ENCODE measurements around the gene RAD51B. TPM values are rescaled to one million over a fixed set of nuclear protein-coding genes. Genes with fewer than 3 reads are reported as not detected.
A peak's percentile ranks its signal among the peaks of the same experiment; 100 is the strongest.

RAD51B gene
- total and polyA plus RNA-seq, 9 donors = 21.6 to 70.1 (median 35.1) TPM

DNA sequence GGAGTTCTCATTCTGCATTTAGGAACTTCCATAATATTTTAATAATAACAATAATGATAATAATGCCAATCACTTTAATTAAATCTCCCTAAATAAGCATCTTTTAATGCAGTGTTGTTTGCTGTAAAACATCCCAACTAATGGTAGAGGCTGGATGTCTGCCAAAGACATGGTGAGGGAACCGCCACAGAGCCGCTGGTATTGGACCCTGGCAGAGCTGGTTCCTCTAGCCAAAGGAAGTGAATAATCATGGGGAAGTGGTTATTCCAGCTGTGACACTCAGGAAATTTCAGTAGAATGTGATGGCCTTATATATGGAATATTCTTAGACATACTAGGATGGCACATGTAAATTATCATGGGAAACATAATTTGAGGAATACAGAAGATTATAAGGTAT is 490.0 kb downstream of the RAD51B start:
- WGBS, 3 donors = 89 to 92% (median 91%) methylated on average over 2 of the region's 2 CpGs
- TF ChIP-seq EP300 (IDR thresholded peaks at IDR 0.05) = no peak
- TF ChIP-seq CTCF (IDR thresholded peaks at IDR 0.05) = no peak
- no peak for TF ChIP-seq POLR2A (IDR thresholded peaks at IDR 0.05)
- Histone ChIP-seq H3K27me3 (no peaks in the 10 kb centered on the region), H3K36me3 (no peaks in the 10 kb centered on the region), H3K27ac (peak overlapping the region in 1 of 2 donors; percentile 61), H3K4me3 (no peak overlapping the region), H3K9me3 (no peaks in the 10 kb centered on the region), H3K4me1 (ENCODE audit: insufficient read depth) (peaks cover 11% of the 10 kb centered on the region)
- intact Hi-C loops (cut with DNase I) = no loop called here
- no peak for DNase-seq

DNA sequence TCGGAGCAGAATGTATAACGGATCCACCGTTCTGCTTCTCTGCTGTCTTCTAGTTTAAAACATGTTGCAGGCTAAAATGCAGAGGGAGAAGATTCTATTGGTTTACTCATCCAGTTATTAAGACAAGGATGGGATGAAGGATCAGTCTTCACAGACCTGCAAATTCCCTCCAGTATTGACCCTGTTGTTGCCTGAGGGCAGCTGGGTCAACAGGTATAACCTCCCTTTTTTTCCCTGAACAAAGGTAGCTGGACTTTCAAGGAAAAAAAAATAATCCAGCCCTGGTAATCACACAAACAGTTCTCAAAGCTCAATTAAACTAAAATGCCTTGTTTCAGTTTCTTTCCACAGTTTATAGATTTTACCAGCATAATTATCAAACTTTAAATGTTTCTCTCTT is 492.7 kb downstream of the RAD51B start:
- Histone ChIP-seq H3K27me3 (no peaks in the 10 kb centered on the region), H3K4me1 (ENCODE audit: insufficient read depth) (peaks cover 8% of the 10 kb centered on the region), H3K36me3 (no peaks in the 10 kb centered on the region), H3K9me3 (no peaks in the 10 kb centered on the region), H3K4me3 (no peak overlapping the region), H3K27ac (no peak overlapping the region)
- TF ChIP-seq EP300 (IDR thresholded peaks at IDR 0.05) (no peak), POLR2A (IDR thresholded peaks at IDR 0.05) (no peak), CTCF (IDR thresholded peaks at IDR 0.05) (no peak)
- WGBS, 3 donors = 91 to 97% (median 96%) methylated on average over 3 of the region's 3 CpGs
- no peak for DNase-seq
- intact Hi-C loops (cut with DNase I) = no loop called here

- H3K27me3 ChIP-seq = no peaks in the 10 kb centered on the region
- TF ChIP-seq CTCF (IDR thresholded peaks at IDR 0.05) (no peak), EP300 (IDR thresholded peaks at IDR 0.05) (no peak), POLR2A (IDR thresholded peaks at IDR 0.05) (no peak)
- intact Hi-C loops (cut with DNase I) = no loop called here
- peaks cover 8% of the 10 kb centered on the region for H3K4me1 ChIP-seq (ENCODE audit: insufficient read depth)
- no peaks in the 10 kb centered on the region for H3K9me3 ChIP-seq
- no peak overlapping the region for H3K4me3 ChIP-seq
- 63 to 77% (median 64%) methylated on average over 9 of the region's 9 CpGs for WGBS, 3 donors
- H3K27ac ChIP-seq = peak overlapping the region in 1 of 2 donors; percentile 1
- DNase-seq = no peak
- H3K36me3 ChIP-seq = no peaks in the 10 kb centered on the region
These were observed 493.5 kb downstream of the RAD51B start for GRCh38 chr14:68312884-68313610.

DNA sequence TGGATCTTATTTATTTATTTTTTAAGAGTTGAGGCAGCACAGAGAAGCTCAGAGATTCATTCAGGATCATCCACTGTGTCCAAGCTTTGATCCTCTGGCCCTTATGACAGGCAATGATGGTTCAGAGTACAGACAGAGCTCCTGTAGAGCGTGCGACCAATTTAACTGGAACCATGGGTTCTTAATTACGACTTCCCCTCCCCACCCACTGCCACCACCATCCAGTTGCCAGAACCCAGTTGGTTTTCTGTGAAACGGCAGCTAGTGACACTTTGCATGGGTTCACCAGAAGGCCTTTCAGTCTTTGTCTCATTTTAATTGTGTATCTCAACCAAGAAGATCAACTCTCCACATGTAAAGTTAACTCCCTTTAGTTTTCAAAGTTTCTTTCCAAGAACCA is 495.1 kb downstream of the RAD51B start:
- 85 to 96% (median 85%) methylated on average over 4 of the region's 4 CpGs for WGBS, 3 donors
- Histone ChIP-seq H3K4me1 (ENCODE audit: insufficient read depth) (peaks cover 12% of the 10 kb centered on the region), H3K9me3 (no peaks in the 10 kb centered on the region), H3K36me3 (no peaks in the 10 kb centered on the region), H3K4me3 (no peak overlapping the region), H3K27ac (no peak overlapping the region), H3K27me3 (no peaks in the 10 kb centered on the region)
- intact Hi-C loops (cut with DNase I) = no loop called here
- TF ChIP-seq EP300 (IDR thresholded peaks at IDR 0.05) = no peak
- no peak for TF ChIP-seq POLR2A (IDR thresholded peaks at IDR 0.05)
- no peak for TF ChIP-seq CTCF (IDR thresholded peaks at IDR 0.05)
- DNase-seq = no peak

Data from ovary (tissue), 9 donors.